DOHH2 (cell line): ENCODE results near the gene GPR171.

ENCODE experiments used
- H3F3A ChIP-seq: fragments of 200-600 bp; sonication (generic), shearing (Covaris generic); 2 replicates; pipeline ENCODE4 v1.6.0; 2016; ENCODE audit warnings: antibody characterized with exemption, mild to moderate bottlenecking; ENCODE audit not compliant: control insufficient read depth, insufficient read depth
- H3K27ac ChIP-seq: fragments of 200-600 bp; sonication (generic); 2 replicates; pipeline ENCODE4 v1.5.1; 2014; ENCODE audit warnings: low read depth, mild to moderate bottlenecking, low read length, moderate library complexity
- H3K27me3 ChIP-seq: fragments of 200-600 bp; sonication (generic); 2 replicates; pipeline ENCODE4 v1.6.1; 2014; ENCODE audit warnings: mild to moderate bottlenecking, low read length, mixed read lengths; ENCODE audit not compliant: control insufficient read depth
- H3K36me3 ChIP-seq: fragments of 200-600 bp; sonication (generic); 2 replicates; pipeline ENCODE4 v1.6.1; 2014; ENCODE audit warnings: mild to moderate bottlenecking, low read length, moderate library complexity, mixed read lengths; ENCODE audit not compliant: control insufficient read depth
- H3K4me1 ChIP-seq: fragments of 200-600 bp; sonication (generic); 2 replicates; pipeline ENCODE4 v1.6.1; 2014; ENCODE audit warnings: mild to moderate bottlenecking, low read length, mixed read lengths; ENCODE audit not compliant: control insufficient read depth
- H3K4me2 ChIP-seq: fragments of 200-600 bp; sonication (generic); 2 replicates; pipeline ENCODE4 v1.6.0; 2014; ENCODE audit warnings: mild to moderate bottlenecking, low read length, moderate library complexity
- H3K4me3 ChIP-seq: fragments of 200-600 bp; sonication (generic); 2 replicates; pipeline ENCODE4 v1.5.1; 2014; ENCODE audit warnings: mild to moderate bottlenecking, low read length, mixed read lengths
- H3K79me2 ChIP-seq: fragments of 200-600 bp; sonication (generic); 2 replicates; pipeline ENCODE4 v1.6.1; 2014; ENCODE audit warnings: mild to moderate bottlenecking, low read length, mixed read lengths; ENCODE audit not compliant: control insufficient read depth
- H3K9me2 ChIP-seq: fragments of 200-600 bp; sonication (generic); replicated peaks from 2 replicates; pipeline ENCODE4 v1.6.1; 2014; ENCODE audit warnings: mild to moderate bottlenecking, low read length, mixed read lengths; ENCODE audit not compliant: control insufficient read depth
- H3K9me3 ChIP-seq: fragments of 200-600 bp; sonication (generic); 2 replicates; pipeline ENCODE4 v1.6.1; 2014; ENCODE audit warnings: antibody characterized with exemption, low read length, mixed read lengths; ENCODE audit not compliant: control insufficient read depth, insufficient read depth
- H4K20me1 ChIP-seq: fragments of 200-600 bp; sonication (generic); 2 replicates; pipeline ENCODE4 v1.6.0; 2014; ENCODE audit warnings: low read depth, mild to moderate bottlenecking, antibody characterized with exemption, low read length, moderate library complexity; ENCODE audit not compliant: control insufficient read depth, insufficient read depth
- CTCF ChIP-seq: fragments of 200-600 bp; sonication (generic); IDR thresholded peaks from one replicate; pipeline ENCODE4 v1.5.1; 2014; ENCODE audit warnings: antibody characterized with exemption, mild to moderate bottlenecking, low read depth, low read length; ENCODE audit not compliant: poor library complexity, severe bottlenecking
- EZH2phosphoT487 ChIP-seq: fragments of 200-600 bp; sonication (generic); IDR thresholded peaks from 2 replicates; pipeline ENCODE4 v1.6.1; 2017; ENCODE audit warnings: borderline replicate concordance, mild to moderate bottlenecking, antibody characterized with exemption, low read length, moderate library complexity, mixed read lengths

Gene GPR171

GRCh38 chr3:151155409-151156128 is 47.4 kb downstream of the GPR171 start:
- Histone ChIP-seq H3K4me3 (no peak overlapping the region), H3K79me2 (no peaks in the 10 kb centered on the region), H3K27ac (no peak overlapping the region), H3K9me2 (no peaks in the 10 kb centered on the region), H3K36me3 (no peaks in the 10 kb centered on the region), H3F3A (no peaks in the 10 kb centered on the region; the same call in 1 of the 2 replicates), H4K20me1 (no peaks in the 10 kb centered on the region), H3K27me3 (no peaks in the 10 kb centered on the region), H3K4me2 (no peak overlapping the region), H3K9me3 (no peaks in the 10 kb centered on the region), H3K4me1 (no peaks in the 10 kb centered on the region)
- TF ChIP-seq CTCF, result no peak
- no peak for TF ChIP-seq EZH2phosphoT487

- Histone ChIP-seq H3K4me2 (no peak overlapping the region), H3K9me3 (no peaks in the 10 kb centered on the region), H4K20me1 (no peaks in the 10 kb centered on the region), H3K4me1 (no peaks in the 10 kb centered on the region), H3K79me2 (no peaks in the 10 kb centered on the region), H3F3A (no peaks in the 10 kb centered on the region; the same call in 1 of the 2 replicates), H3K9me2 (no peaks in the 10 kb centered on the region), H3K4me3 (no peak overlapping the region), H3K36me3 (no peaks in the 10 kb centered on the region), H3K27ac (no peak overlapping the region), H3K27me3 (no peaks in the 10 kb centered on the region)
- no peak for TF ChIP-seq EZH2phosphoT487
- no peak for TF ChIP-seq CTCF
These were observed 48.5 kb downstream of the GPR171 start for GRCh38 chr3:151154566-151154965.

- Histone ChIP-seq H3K36me3 (no peaks in the 10 kb centered on the region), H3K4me1 (no peaks in the 10 kb centered on the region)
- no peak for TF ChIP-seq CTCF
These were observed 50.4 kb downstream of the GPR171 start for GRCh38 chr3:151152455-151153079.

More at GRCh38 chr3:151152455-151153079, 50.4 kb downstream of the GPR171 start:
- H3K9me3 ChIP-seq, result no peaks in the 10 kb centered on the region
- no peak overlapping the region for H3K4me3 ChIP-seq
- H3K4me2 ChIP-seq, result no peak overlapping the region
- no peaks in the 10 kb centered on the region for H4K20me1 ChIP-seq
- H3K27me3 ChIP-seq, result no peaks in the 10 kb centered on the region
- no peaks in the 10 kb centered on the region for H3K79me2 ChIP-seq
- H3K27ac ChIP-seq, result no peak overlapping the region
- no peaks in the 10 kb centered on the region for H3K9me2 ChIP-seq
- no peaks in the 10 kb centered on the region; the same call in 1 of the 2 replicates for H3F3A ChIP-seq
